ENCODE results near the gene CHD6.

Gene CHD6

GRCh38 chr20:41544472-41544871, 73.7 kb downstream of the CHD6 start:
- Histone ChIP-seq H3K27ac (replicated peaks) (no peak overlapping the region), H3K4me3 (replicated peaks; ENCODE audit: insufficient read depth, low read length) (no peak overlapping the region), H3K27me3 (ENCODE audit: insufficient read depth, poor library complexity, severe bottlenecking) (no peaks in the 10 kb centered on the region)
- DNase-seq (ENCODE audit: low read depth in 1 of 2, low spot score in 1 of 2) = no peak
- TF ChIP-seq SPI1 (IDR thresholded peaks at IDR 0.05; ENCODE audit: borderline replicate concordance, low read depth) (no peak), GABPA (IDR thresholded peaks at IDR 0.05; ENCODE audit: low read depth) (no peak), REST (IDR thresholded peaks at IDR 0.05; ENCODE audit: insufficient replicate concordance, low read depth) (no peak), CTCF (IDR thresholded peaks at IDR 0.05; ENCODE audit: insufficient read depth, low read length) (no peak), POLR2AphosphoS5 (IDR thresholded peaks at IDR 0.05; ENCODE audit: low read depth) (no peak)

GRCh38 chr20:41540918-41541317, 77.3 kb downstream of the CHD6 start:
- no peak for TF ChIP-seq POLR2AphosphoS5 (IDR thresholded peaks at IDR 0.05; ENCODE audit: low read depth)
- TF ChIP-seq CTCF (IDR thresholded peaks at IDR 0.05; ENCODE audit: insufficient read depth, low read length) = no peak
- no peak for TF ChIP-seq SPI1 (IDR thresholded peaks at IDR 0.05; ENCODE audit: borderline replicate concordance, low read depth)
- no peak for TF ChIP-seq GABPA (IDR thresholded peaks at IDR 0.05; ENCODE audit: low read depth)
- no peak for TF ChIP-seq REST (IDR thresholded peaks at IDR 0.05; ENCODE audit: insufficient replicate concordance, low read depth)
- Histone ChIP-seq H3K4me3 (replicated peaks; ENCODE audit: insufficient read depth, low read length) (no peak overlapping the region), H3K27me3 (ENCODE audit: insufficient read depth, poor library complexity, severe bottlenecking) (no peaks in the 10 kb centered on the region), H3K27ac (replicated peaks) (no peak overlapping the region)
- no peak for DNase-seq (ENCODE audit: low read depth in 1 of 2, low spot score in 1 of 2)

GRCh38 chr20:41540459-41540858, 77.7 kb downstream of the CHD6 start:
- no peak for DNase-seq (ENCODE audit: low read depth in 1 of 2, low spot score in 1 of 2)
- Histone ChIP-seq H3K4me3 (replicated peaks; ENCODE audit: insufficient read depth, low read length) (no peak overlapping the region), H3K27ac (replicated peaks) (no peak overlapping the region), H3K27me3 (ENCODE audit: insufficient read depth, poor library complexity, severe bottlenecking) (no peaks in the 10 kb centered on the region)
- TF ChIP-seq SPI1 (IDR thresholded peaks at IDR 0.05; ENCODE audit: borderline replicate concordance, low read depth) = no peak
- no peak for TF ChIP-seq CTCF (IDR thresholded peaks at IDR 0.05; ENCODE audit: insufficient read depth, low read length)
- no peak for TF ChIP-seq POLR2AphosphoS5 (IDR thresholded peaks at IDR 0.05; ENCODE audit: low read depth)
